K562 (cell line): Measurements from ENCODE around the gene STX18. TPM values are rescaled to one million over a fixed set of nuclear protein-coding genes. Genes with fewer than 3 reads are reported as not detected.

ENCODE experiments used
- ARID3A ChIP-seq: IDR thresholded peaks from 2 replicates; pipeline ENCODE4 v1.6.1; 2012; ENCODE audit warnings: low read depth, low read length, improper control_type of control experiment, borderline replicate concordance
- BCOR ChIP-seq: fragments of 450-650 bp; IDR thresholded peaks from 2 replicates; pipeline ENCODE4 v1.6.1; 2016
- CEBPB ChIP-seq: fragments of 450-650 bp; IDR thresholded peaks from 2 replicates; pipeline ENCODE4 v1.6.1; 2016; ENCODE audit warnings: missing genetic modification characterization, missing compliant biosample characterization
- EHMT2 ChIP-seq: fragments of 450-650 bp; IDR thresholded peaks from 2 replicates; pipeline ENCODE4 v1.6.1; 2018; ENCODE audit warnings: antibody characterized with exemption
- ETS1 ChIP-seq: conservative IDR thresholded peaks from 2 replicates; pipeline ENCODE4 v1.6.1; 2011; ENCODE audit warnings: low read depth, mild to moderate bottlenecking, low read length; ENCODE audit not compliant: control insufficient read depth
- ETS2 ChIP-seq: IDR thresholded peaks from 2 replicates; pipeline ENCODE4 v1.6.1; 2016; ENCODE audit warnings: borderline replicate concordance, missing genetic modification characterization, mild to moderate bottlenecking, moderate library complexity, missing compliant biosample characterization; ENCODE audit not compliant: poor library complexity, severe bottlenecking
- GATAD2A ChIP-seq: fragments of 450-650 bp; IDR thresholded peaks from 2 replicates; pipeline ENCODE4 v1.6.1; 2017
- HEY1 ChIP-seq: fragments of 250-450 bp; sonication (Bioruptor Pico); IDR thresholded peaks from 2 replicates; pipeline ENCODE4 v1.5.0; 2020; ENCODE audit warnings: mild to moderate bottlenecking, moderate library complexity, borderline replicate concordance
- HLTF ChIP-seq: fragments of 450-650 bp; IDR thresholded peaks from 2 replicates; pipeline ENCODE4 v1.6.1; 2016
- HNRNPK ChIP-seq: fragments of 200-400 bp; formaldehyde crosslinking; IDR thresholded peaks from one replicate; pipeline ENCODE4 v1.6.1; 2018; ENCODE audit warnings: mild to moderate bottlenecking, low read depth, low read length; ENCODE audit not compliant: poor library complexity, severe bottlenecking
- KLF13 ChIP-seq: fragments of 450-650 bp; IDR thresholded peaks from 2 replicates; pipeline ENCODE4 v1.6.1; 2016; ENCODE audit warnings: missing genetic modification characterization, low read depth, mild to moderate bottlenecking, missing compliant biosample characterization, moderate library complexity, borderline replicate concordance
- KLF16 ChIP-seq: IDR thresholded peaks from 2 replicates; pipeline ENCODE4 v1.6.1; 2016; ENCODE audit warnings: antibody characterized with exemption
- MCM3 ChIP-seq: fragments of 450-650 bp; IDR thresholded peaks from 2 replicates; pipeline ENCODE4 v1.6.1; 2016
- MEIS2 ChIP-seq: fragments of 450-650 bp; IDR thresholded peaks from 2 replicates; pipeline ENCODE4 v1.6.1; 2014; ENCODE audit warnings: mild to moderate bottlenecking; ENCODE audit not compliant: partially characterized antibody
- NR3C1 ChIP-seq: sonication (generic); formaldehyde crosslinking; IDR thresholded peaks from 2 replicates; pipeline ENCODE4 v1.8.1; 2022; ENCODE audit warnings: missing genetic modification reagents
- PHF20 ChIP-seq: fragments of 450-650 bp; IDR thresholded peaks from 2 replicates; pipeline ENCODE4 v1.6.1; 2018; ENCODE audit not compliant: partially characterized antibody
- RCOR1 ChIP-seq, 2 experiments: IDR thresholded peaks; 2 replicates each; pipeline ENCODE4 v1.6.1; 2012; ENCODE audit warnings: low read depth in 2 of 2, low read length in 2 of 2, borderline replicate concordance in 1 of 2, improper control_type of control experiment in 1 of 2
- RFX1 ChIP-seq: fragments of 450-650 bp; IDR thresholded peaks from 2 replicates; pipeline ENCODE4 v1.6.1; 2016; ENCODE audit warnings: mild to moderate bottlenecking, moderate library complexity
- SMARCA5 ChIP-seq: fragments of 450-650 bp; IDR thresholded peaks from 2 replicates; pipeline ENCODE4 v1.6.1; 2016
- TBL1XR1 ChIP-seq, 2 experiments: IDR thresholded peaks; 2 replicates each; pipeline ENCODE4 v1.6.1; 2012; ENCODE audit warnings: improper control_type of control experiment in 2 of 2, low read length in 2 of 2, mild to moderate bottlenecking in 1 of 2
- TEAD1 ChIP-seq, 2 experiments: fragments of 450-650 bp in 1 of 2; sonication (generic) in 1 of 2; formaldehyde crosslinking; IDR thresholded peaks; 2 replicates each; pipeline versions ENCODE4 v1.4.0 to v1.8.0; 2020 to 2022; ENCODE audit warnings: mild to moderate bottlenecking in 2 of 2, missing genetic modification reagents in 1 of 2
- ZFP1 ChIP-seq: fragments of 450-650 bp; formaldehyde crosslinking; IDR thresholded peaks from 2 replicates; pipeline ENCODE4 v1.4.0; 2020; ENCODE audit warnings: mild to moderate bottlenecking, mixed read lengths
- ZFP91 ChIP-seq: sonication (generic); formaldehyde crosslinking; IDR thresholded peaks from 2 replicates; pipeline ENCODE4 v1.8.0; 2022; ENCODE audit warnings: mild to moderate bottlenecking, missing genetic modification reagents
- ZNF133 ChIP-seq: fragments of 250-450 bp; sonication (Bioruptor Pico); IDR thresholded peaks from 2 replicates; pipeline ENCODE4 v1.4.0; 2020; ENCODE audit warnings: mild to moderate bottlenecking
- ZNF354B ChIP-seq: fragments of 250-450 bp; sonication (Bioruptor Pico); IDR thresholded peaks from 2 replicates; pipeline ENCODE4 v1.4.0; 2020
- ZNF384 ChIP-seq: IDR thresholded peaks from 2 replicates; pipeline ENCODE4 v1.6.1; 2012; ENCODE audit warnings: low read depth, low read length, improper control_type of control experiment
- ZNF561 ChIP-seq: fragments of 450-650 bp; formaldehyde crosslinking; conservative IDR thresholded peaks from 2 replicates; pipeline ENCODE4 v1.4.0; 2020; ENCODE audit warnings: mild to moderate bottlenecking, moderate library complexity
- polyA plus RNA-seq, 8 experiments: library from polyadenylated mRNA; depleted of rRNA in 4 of 8; stranded (reverse) in 5 of 8; unstranded in 3 of 8; fragments of >200 nt; fragmentation: Nextera tagmentation in 2 of 8; fragmentation: Illumina TruSeq in 1 of 8; extraction: Ambion mirVana in 2 of 8; extraction: Trizol in 1 of 8; gene quantifications; 2 replicates each; pipeline versions ENCODE4 v1.2.1 to v1.2.3, GENCODE V29; 2011 to 2014; ENCODE audit warnings: inconsistent platforms in 1 of 8, missing spikeins in 1 of 8
- total RNA-seq, 7 experiments: library from RNA; depleted of rRNA in 6 of 7; stranded (reverse); fragments of >200 nt in 6 of 7; fragmentation: Illumina TruSeq in 2 of 7; extraction: Trizol in 2 of 7; gene quantifications; 2 replicates each; pipeline versions ENCODE4 v1.2.1 to v1.2.3, GENCODE V29; 2011 to 2021; ENCODE audit warnings: low replicate concordance in 1 of 7

Gene STX18
- total and polyA plus RNA-seq, 9 of the 15 experiments (the other 6 are each of a cell fraction or from before 2014, with no cell fraction given): 6.2 to 41.7 (median 22.7) TPM

- TF ChIP-seq ARID3A (peak; percentile 63; the same call in 1 of the 2 replicates), EHMT2 (no peak), ZNF561 (CRISPR knock-in tag) (no peak), RCOR1 (IDR thresholded peaks at IDR 0.05; ENCODE audit: borderline replicate concordance in 1 of 2, low read depth in 2 of 2, low read length in 2 of 2) (peak in 1 of 2 experiments; percentile 89; a peak in 2 of 4 replicates), ETS1 (no peak), ZNF133 (CRISPR knock-in tag) (no peak), KLF16 (no peak), TBL1XR1 (IDR thresholded peaks at IDR 0.05; ENCODE audit: low read length in 2 of 2) (peak in 1 of 2 experiments; percentile 70; a peak in 1 of 4 replicates), ZFP91 (CRISPR knock-in tag) (no peak), MEIS2 (no peak), TEAD1 (CRISPR knock-in tag; IDR thresholded peaks at IDR 0.05) (no peak), HEY1 (CRISPR knock-in tag) (no peak), MCM3 (no peak), ZNF354B (CRISPR knock-in tag) (no peak), PHF20 (no peak), HLTF (no peak), NR3C1 (CRISPR knock-in tag) (no peak), RFX1 (no peak), BCOR (peak; percentile 49), HNRNPK (no peak), ZFP1 (CRISPR knock-in tag) (no peak), GATAD2A (no peak), SMARCA5 (no peak), ZNF384 (peak; percentile 70), CEBPB (tag) (peak; percentile 51), KLF13 (tag) (no peak), ETS2 (tag) (no peak)
Observed at GRCh38 chr4:4532371-4533154, 9.3 kb downstream of the STX18 start (continued).
